T-helper 1 cell treated with Interleukin-12 subunit alpha and Interleukin-12 subunit beta and Interleukin-4 antibody, amounts not matched to agents 30 ng/mL and 1 ng/mL, for 36 hours (primary cell): ENCODE data around the gene IGFBP6. TPM values are rescaled to one million over a fixed set of nuclear protein-coding genes. Genes with fewer than 3 reads are reported as not detected.

Experiments used
- total RNA-seq: library from RNA; stranded (reverse); gene quantifications from 2 replicates; pipeline ENCODE4 v1.2.3, GENCODE V29; 2022

IGFBP6 gene
- total RNA-seq, 1 donor from 2014 or later: not detected

Other genes with a start within 250 kb of the IGFBP6 start
- not detected in 2 replicates for gene KRT78, start 248.7 kb upstream of the IGFBP6 start, total RNA-seq
- gene KRT8, start 192.6 kb upstream of the IGFBP6 start, total RNA-seq: 0.12 TPM in 1 of 2 replicates, not detected in the other
- 0.88 and 1.0 TPM in 2 replicates for gene KRT18, start 148.5 kb upstream of the IGFBP6 start, total RNA-seq
- 356 and 374 TPM in 2 replicates for gene EIF4B, start 91.2 kb upstream of the IGFBP6 start, total RNA-seq
- gene TNS2, start 47.6 kb upstream of the IGFBP6 start, total RNA-seq: 1.7 and 2.5 TPM in 2 replicates
- gene SPRYD3, start 18.3 kb upstream of the IGFBP6 start, total RNA-seq: 33.9 and 35.7 TPM in 2 replicates
- not detected in 2 replicates for gene SOAT2, start 5.8 kb downstream of the IGFBP6 start, total RNA-seq
- 44.1 and 51.7 TPM in 2 replicates for gene ZNF740, start 83.1 kb downstream of the IGFBP6 start, total RNA-seq
- gene CSAD, start 83.3 kb downstream of the IGFBP6 start, total RNA-seq: 30.7 and 43.6 TPM in 2 replicates
- gene ITGB7, start 109.6 kb downstream of the IGFBP6 start, total RNA-seq: 734 and 751 TPM in 2 replicates
- 56.8 and 62.0 TPM in 2 replicates for gene RARG, start 134.5 kb downstream of the IGFBP6 start, total RNA-seq
- gene ESPL1, start 170.6 kb downstream of the IGFBP6 start, total RNA-seq: 58.2 and 63.4 TPM in 2 replicates
- gene PFDN5, start 197.9 kb downstream of the IGFBP6 start, total RNA-seq: 309 and 313 TPM in 2 replicates
- gene MYG1, start 202.0 kb downstream of the IGFBP6 start, total RNA-seq: 53.2 and 57.0 TPM in 2 replicates
- 64.2 and 66.1 TPM in 2 replicates for gene AAAS, start 223.9 kb downstream of the IGFBP6 start, total RNA-seq
- 0.07 TPM in 1 of 2 replicates, not detected in the other for gene SP7, start 238.7 kb downstream of the IGFBP6 start, total RNA-seq